ENCODE data around the gene MICAL2.

The MICAL2 gene

GRCh38 chr11:12293486-12293885 lies 183.1 kb downstream of the MICAL2 start:
- DNase-seq = no peak

DNA sequence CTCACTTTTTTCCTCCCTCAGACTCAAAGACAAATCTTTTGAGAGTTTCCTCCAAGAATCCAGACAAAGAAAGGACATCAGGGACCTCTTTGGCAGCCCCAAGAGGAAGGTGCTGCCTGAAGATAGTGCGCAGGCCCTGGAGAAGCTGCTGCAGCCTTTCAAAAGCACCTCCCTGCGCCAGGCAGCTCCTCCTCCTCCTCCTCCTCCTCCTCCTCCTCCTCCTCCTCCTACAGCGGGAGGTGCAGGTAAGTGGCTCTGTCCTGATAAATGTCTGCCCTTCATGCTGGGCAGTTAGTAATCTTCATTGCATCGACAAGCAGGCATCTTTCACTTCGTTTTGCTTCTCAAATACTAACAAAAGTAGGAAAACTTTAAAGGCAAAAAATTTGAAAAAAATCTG lies 184.2 kb downstream of the MICAL2 start:
- DNase-seq = no peak

DNA sequence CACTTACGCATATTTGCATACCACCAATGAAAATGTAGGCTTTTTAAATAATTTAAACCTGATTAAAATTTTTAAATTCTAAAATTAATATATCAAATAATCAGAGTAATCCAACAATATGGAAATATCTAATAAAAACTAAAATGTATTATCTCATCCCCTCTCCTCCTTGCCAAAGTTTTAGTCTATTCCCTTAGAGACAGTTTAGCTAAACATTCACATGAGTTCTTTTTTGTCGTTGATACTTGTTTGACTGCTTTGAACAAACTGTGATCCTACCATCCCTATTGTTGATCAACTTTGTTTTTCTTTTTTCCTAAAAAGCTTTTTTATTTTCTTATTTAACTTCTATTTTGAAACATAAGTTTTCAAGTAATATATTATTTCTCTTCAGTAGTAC lies 185.6 kb downstream of the MICAL2 start:
- DNase-seq = no peak

DNA sequence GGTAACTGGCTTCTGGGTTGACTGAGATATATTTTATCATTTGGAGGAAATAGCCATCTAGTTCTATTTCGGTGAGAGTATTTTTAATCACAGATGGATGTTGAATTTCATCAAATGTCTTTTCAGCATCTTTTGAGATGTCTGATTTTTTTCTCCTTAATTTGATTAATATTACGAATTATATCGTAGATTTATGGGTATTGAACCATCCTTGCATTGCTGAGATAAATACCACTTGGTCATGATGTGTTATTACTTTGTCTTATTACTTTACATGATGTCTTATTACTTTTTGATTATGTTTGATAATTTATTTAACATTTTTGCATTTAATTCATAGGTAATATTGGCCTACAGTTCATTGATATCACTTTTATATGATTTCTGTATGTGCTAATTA lies 188.2 kb downstream of the MICAL2 start:
- no peak for DNase-seq

DNA sequence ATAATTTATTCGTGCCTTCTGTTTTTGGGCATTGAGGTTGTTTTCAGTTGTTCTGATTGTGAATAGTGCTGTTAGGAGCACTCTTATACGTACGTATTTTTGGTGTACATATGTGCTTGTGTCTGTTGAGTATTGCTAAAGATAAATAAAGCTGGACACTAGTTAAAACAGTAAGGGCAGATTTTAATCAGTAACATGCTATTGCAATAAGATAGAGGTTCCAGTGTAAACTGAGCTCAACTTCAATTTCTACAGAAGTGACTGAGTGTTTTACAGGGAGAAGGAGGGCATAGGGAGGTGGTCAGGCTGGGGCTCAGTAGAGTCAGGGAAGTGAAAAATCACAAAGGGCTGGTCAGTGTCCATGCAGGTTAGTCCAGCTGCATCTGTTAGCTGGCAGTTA lies 191.0 kb downstream of the MICAL2 start:
- no peak for DNase-seq

- DNase-seq = no peak
These were observed 193.2 kb downstream of the MICAL2 start for GRCh38 chr11:12303421-12304149.

GRCh38 chr11:12306830-12307229 lies 196.4 kb downstream of the MICAL2 start:
- no peak for DNase-seq

DNA sequence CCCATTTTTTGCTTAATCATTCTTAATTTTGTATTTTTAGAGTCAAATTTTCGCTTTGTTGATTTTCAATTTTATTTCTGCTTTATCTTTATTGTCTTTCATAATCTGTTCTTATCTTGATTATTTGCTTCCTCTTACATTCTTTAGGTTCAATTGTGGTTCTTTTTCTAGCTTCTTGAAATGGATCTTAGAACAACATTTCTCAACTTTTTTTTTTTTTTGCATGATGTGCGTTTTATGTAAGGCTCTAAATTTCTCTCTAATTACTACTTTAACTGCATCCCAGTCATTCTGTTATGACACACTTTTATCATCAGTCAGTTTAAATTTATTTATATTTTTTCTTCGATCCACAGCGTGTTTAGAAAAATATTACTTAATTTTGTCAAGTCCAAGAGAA lies 201.7 kb downstream of the MICAL2 start:
- no peak for DNase-seq

Data from CD4-positive, alpha-beta T cell treated with Interleukin-1 beta for 1 hour (primary cell).